Esophagus (tissue), 2 donors: ENCODE data around the gene RGS5. TPM values are rescaled to one million over a fixed set of nuclear protein-coding genes. Genes with fewer than 3 reads are reported as not detected.

Experiments used
- polyA plus RNA-seq, 2 donors: library from polyadenylated mRNA; stranded (reverse); fragments of 200-250 nt; gene quantifications; one replicate each; pipeline ENCODE4 v1.2.3, GENCODE V29; 2013
- donor health status: healthy with polysubstance abuse.
- donor health status: Bipolar disorder and iron deficiency.

RGS5 gene
- polyA plus RNA-seq, 2 donors: 7.1 to 10.8 TPM

Other genes starting within 250 kb of the RGS5 start
- under 1 TPM; 0.33 to 0.39 TPM for gene RGS4, start 133.6 kb downstream of the RGS5 start, polyA plus RNA-seq
- 1 to 10 TPM; 8.3 to 9.5 TPM for gene NUF2, start 119.0 kb upstream of the RGS5 start, polyA plus RNA-seq